HCT116 (cell line): ENCODE measurements around the gene LMAN1L. TPM values are rescaled to one million over a fixed set of nuclear protein-coding genes. Genes with fewer than 3 reads are reported as not detected.

Experiments used
- ATAC-seq: fragments of 200-7000 bp; cut with Tn5 transposase; 2 replicates; pipeline ENCODE4 v1.9.1; 2020; ENCODE audit warnings: mild to moderate bottlenecking, moderate library complexity
- BruUV-seq: library from RNA; stranded (reverse); fragments of 400-500 nt; replicated peaks from 2 replicates; lab custom pipeline; 2021; lab: Mats Ljungman, UMichigan
- CTCF ChIA-PET: fragments of 300-600 bp; sonication (Branson Sonifier 250); formaldehyde crosslinking; loops from one replicate; lab custom pipeline; 2021; ENCODE audit warnings: antibody characterized with exemption; lab: Charles Lee
- POLR2A ChIA-PET: fragments of 300-600, 350-600 bp; sonication (Branson Sonifier 250); formaldehyde crosslinking; loops from one replicate; lab custom pipeline; 2021; ENCODE audit warnings: antibody characterized with exemption; lab: Charles Lee
- RAD21 ChIA-PET, 2 experiments: fragments of 300-600 bp; sonication (Branson Sonifier 250); formaldehyde crosslinking; loops; one replicate each; lab custom pipeline; 2023; ENCODE audit warnings: low total read pairs in 2 of 2; ENCODE audit not compliant: uncharacterized antibody in 2 of 2, unreplicated experiment in 2 of 2, low non-redundant PET in 1 of 2; lab: Charles Lee
- DNase-seq: peaks from one replicate; pipeline ENCODE4 v3.0.0-alpha.2; 2010; ENCODE audit warnings: low read depth, low spot score
- H2AFZ ChIP-seq: fragments of 200-600 bp; shearing (Covaris generic), sonication (generic); 2 replicates; pipeline ENCODE4 v1.6.1; 2017; ENCODE audit warnings: low read depth, mixed run types, mixed read lengths, antibody characterized with exemption, low read length; ENCODE audit not compliant: poor library complexity, severe bottlenecking
- H3K27ac ChIP-seq: 2 replicates; pipeline ENCODE4 v1.5.1; 2012; ENCODE audit warnings: low read depth, low read length
- H3K27me3 ChIP-seq: fragments of 200-600 bp; sonication (generic); 2 replicates; pipeline ENCODE4 v1.6.1; 2016; ENCODE audit warnings: mixed run types, low read length, mixed read lengths; ENCODE audit not compliant: insufficient read depth
- H3K36me3 ChIP-seq, 2 experiments: fragments of 200-500 bp in 1 of 2; fragments of 200-600 bp in 1 of 2; sonication (Bioruptor generic) in 1 of 2; sonication (generic) in 1 of 2; 2 replicates each; pipeline versions ENCODE4 v1.5.1 to v1.6.1; 2014 to 2016; ENCODE audit warnings: low read length in 2 of 2, inconsistent platforms in 1 of 2, mixed read lengths in 1 of 2, mixed run types in 1 of 2; ENCODE audit not compliant: insufficient read depth in 2 of 2, control insufficient read depth in 1 of 2
- H3K4me1 ChIP-seq, 2 experiments: fragments of 200-600 bp in 1 of 2; sonication (generic) in 1 of 2; 2 replicates each; pipeline versions ENCODE4 v1.5.1 to v1.6.1; 2012 to 2017; ENCODE audit warnings: low read length in 2 of 2, inconsistent platforms in 1 of 2, mild to moderate bottlenecking in 1 of 2, mixed read lengths in 1 of 2, mixed run types in 1 of 2, moderate library complexity in 1 of 2; ENCODE audit not compliant: insufficient read depth in 2 of 2, control insufficient read depth in 1 of 2
- H3K4me2 ChIP-seq: fragments of 200-600 bp; sonication (generic); 2 replicates; pipeline ENCODE4 v1.6.1; 2017; ENCODE audit warnings: mixed run types, low read length, mixed read lengths
- H3K4me3 ChIP-seq, 2 experiments: fragments of 200-600 bp in 1 of 2; sonication (generic) in 1 of 2; replicated peaks in 1 of 2; 2 replicates each; pipeline ENCODE4 v1.5.1; 2011 to 2016; ENCODE audit warnings: low read length in 2 of 2, control low read depth in 1 of 2, low read depth in 1 of 2, mild to moderate bottlenecking in 1 of 2, mixed read lengths in 1 of 2, mixed run types in 1 of 2
- H3K79me2 ChIP-seq: fragments of 200-600 bp; sonication (generic); 2 replicates; pipeline ENCODE4 v1.6.1; 2017; ENCODE audit warnings: mild to moderate bottlenecking, mixed run types, low read length, moderate library complexity, mixed read lengths; ENCODE audit not compliant: insufficient read depth
- H3K9ac ChIP-seq: fragments of 200-600 bp; sonication (generic); 2 replicates; pipeline ENCODE4 v1.6.1; 2016; ENCODE audit warnings: low read length, mixed read lengths
- H3K9me2 ChIP-seq: fragments of 200-600 bp; sonication (generic), shearing (Covaris generic); 2 replicates; pipeline ENCODE4 v1.6.1; 2017; ENCODE audit warnings: mixed run types, mild to moderate bottlenecking, moderate library complexity; ENCODE audit not compliant: insufficient read depth
- H3K9me3 ChIP-seq, 2 experiments: fragments of 200-500 bp in 1 of 2; fragments of 200-600 bp in 1 of 2; sonication (Bioruptor generic) in 1 of 2; sonication (generic) in 1 of 2; 2 replicates each; pipeline ENCODE4 v1.6.1; 2014 to 2017; ENCODE audit warnings: low read length in 2 of 2, mixed read lengths in 2 of 2, inconsistent platforms in 1 of 2, low read depth in 1 of 2, mild to moderate bottlenecking in 1 of 2, mixed run types in 1 of 2, moderate library complexity in 1 of 2; ENCODE audit not compliant: control insufficient read depth in 1 of 2, insufficient read depth in 1 of 2
- H4K20me1 ChIP-seq: fragments of 200-600 bp; sonication (generic), shearing (Covaris generic); 2 replicates; pipeline ENCODE4 v1.6.1; 2017; ENCODE audit warnings: mixed run types, mild to moderate bottlenecking, moderate library complexity; ENCODE audit not compliant: insufficient read depth
- CBX3 ChIP-seq: IDR thresholded peaks from 2 replicates; pipeline ENCODE4 v1.6.1; 2012; ENCODE audit warnings: low read depth
- CTCF ChIP-seq, 3 experiments: fragments of 200-600 bp in 1 of 3; sonication (generic) in 1 of 3; IDR thresholded peaks in 2 of 3; conservative IDR thresholded peaks in 1 of 3; 2 replicates each; pipeline ENCODE4 v1.5.1; 2012 to 2017; ENCODE audit warnings: low read depth in 2 of 3, low read length in 2 of 3, antibody characterized with exemption in 1 of 3, borderline replicate concordance in 1 of 3, control low read depth in 1 of 3, mild to moderate bottlenecking in 1 of 3, mixed read lengths in 1 of 3, mixed run types in 1 of 3, moderate library complexity in 1 of 3; ENCODE audit not compliant: insufficient read depth in 1 of 3
- EGR1 ChIP-seq: IDR thresholded peaks from 2 replicates; pipeline ENCODE4 v1.6.1; 2012; ENCODE audit warnings: low read depth
- ELF1 ChIP-seq: IDR thresholded peaks from 2 replicates; pipeline ENCODE4 v1.6.1; 2012; ENCODE audit warnings: low read depth, borderline replicate concordance
- EZH2 ChIP-seq: fragments of 200-600 bp; sonication (generic); IDR thresholded peaks from 2 replicates; pipeline ENCODE4 v1.6.1; 2017; ENCODE audit warnings: antibody characterized with exemption, mixed run types
- EZH2phosphoT487 ChIP-seq: fragments of 200-600 bp; IDR thresholded peaks from 2 replicates; pipeline ENCODE4 v1.6.1; 2018; ENCODE audit warnings: antibody characterized with exemption, borderline replicate concordance
- JUND ChIP-seq: IDR thresholded peaks from 2 replicates; pipeline ENCODE4 v1.6.1; 2012
- POLR2A ChIP-seq: IDR thresholded peaks from 2 replicates; pipeline ENCODE4 v1.7.0; 2011; ENCODE audit warnings: borderline replicate concordance; ENCODE audit not compliant: insufficient read depth, insufficient read length; ENCODE audit errors: extremely low read depth
- POLR2AphosphoS5 ChIP-seq: IDR thresholded peaks from 2 replicates; pipeline ENCODE4 v1.6.1; 2011; ENCODE audit warnings: mild to moderate bottlenecking, low read depth, low read length, moderate library complexity
- RAD21 ChIP-seq: IDR thresholded peaks from 2 replicates; pipeline ENCODE4 v1.6.1; 2012; ENCODE audit warnings: low read depth, mild to moderate bottlenecking
- REST ChIP-seq: IDR thresholded peaks from 2 replicates; pipeline ENCODE4 v1.6.1; 2012; ENCODE audit warnings: low read depth
- SP1 ChIP-seq: IDR thresholded peaks from 2 replicates; pipeline ENCODE4 v1.6.1; 2012; ENCODE audit warnings: low read depth
- SRF ChIP-seq: IDR thresholded peaks from 2 replicates; pipeline ENCODE4 v1.6.1; 2012; ENCODE audit warnings: low read depth
- TCF7L2 ChIP-seq: IDR thresholded peaks from 2 replicates; pipeline ENCODE4 v1.7.0; 2011; ENCODE audit warnings: borderline replicate concordance, inconsistent platforms; ENCODE audit not compliant: insufficient read depth, insufficient read length; ENCODE audit errors: extremely low read depth
- YY1 ChIP-seq: IDR thresholded peaks from 2 replicates; pipeline ENCODE4 v1.6.1; 2011; ENCODE audit warnings: low read length, low read depth, moderate library complexity, mild to moderate bottlenecking; ENCODE audit not compliant: insufficient replicate concordance; ENCODE audit errors: extremely low read depth
- ZBTB33 ChIP-seq: IDR thresholded peaks from 2 replicates; pipeline ENCODE4 v1.6.1; 2011; ENCODE audit warnings: mild to moderate bottlenecking, low read length, moderate library complexity; ENCODE audit not compliant: insufficient replicate concordance; ENCODE audit errors: extremely low read depth
- ZNF274 ChIP-seq: fragments of 200-500 bp; sonication (Bioruptor generic); IDR thresholded peaks from 2 replicates; pipeline ENCODE4 v1.6.1; 2014; ENCODE audit warnings: mild to moderate bottlenecking, low read depth, low read length, inconsistent platforms
- intact Hi-C: fragments of 100-400 bp; cut with micrococcal nuclease; formaldehyde crosslinking; loops from 2 replicates; pipeline ENCODE4 v1.10.0; 2022
- total RNA-seq: library from RNA; stranded (reverse); gene quantifications from one replicate; pipeline ENCODE4 v1.2.1, GENCODE V29; 2021; ENCODE audit not compliant: unreplicated experiment

LMAN1L gene
- total RNA-seq, 1 experiment from 2014 or later, result 0.17 TPM

GRCh38 chr15:74794248-74794969 is 18.2 kb upstream of the LMAN1L start:
- intact Hi-C loops, result no loop called here
- no peaks in the 10 kb centered on the region for H3K9me2 ChIP-seq
- peaks cover 0 to 4% of the 10 kb centered on the region in 2 experiments; a peak in 3 of 4 replicates for H3K4me1 ChIP-seq
- peaks cover 9% of the 10 kb centered on the region; the same call in 1 of the 2 replicates for H4K20me1 ChIP-seq
- no peak overlapping the region for H3K4me2 ChIP-seq
- no peaks in the 10 kb centered on the region for H3K9me3 ChIP-seq
- H2AFZ ChIP-seq, result no peak overlapping the region
- TF ChIP-seq EGR1, result no peak
- TF ChIP-seq CBX3, result no peak
- no peak for TF ChIP-seq ZNF274
- no peak for TF ChIP-seq JUND
- no peak for TF ChIP-seq CTCF (IDR thresholded peaks at IDR 0.05 in 2 of 3, conservative IDR thresholded peaks at IDR 0.05 in 1 of 3; ENCODE audit: borderline replicate concordance in 1 of 3, insufficient read depth in 1 of 3, low read depth in 2 of 3, low read length in 2 of 3)
- TF ChIP-seq ELF1, result no peak
- no peak for TF ChIP-seq SP1
- no peak for TF ChIP-seq REST
- no peak for TF ChIP-seq POLR2AphosphoS5
- no peak for TF ChIP-seq EZH2phosphoT487
- TF ChIP-seq ZBTB33, result no peak
- no peak for TF ChIP-seq TCF7L2
- TF ChIP-seq YY1, result no peak
- no peak for TF ChIP-seq SRF
- no peak for TF ChIP-seq POLR2A
- TF ChIP-seq RAD21, result no peak
- no peak for TF ChIP-seq EZH2
- H3K27me3 ChIP-seq, result no peaks in the 10 kb centered on the region
- ATAC-seq (no peak), DNase-seq (no peak)
- H3K4me3 ChIP-seq, result no peak overlapping the region
- CTCF ChIA-PET, result interaction anchor here (1.9 kb wide), 1 partner anchor 23 kb away, joined by 5 read pairs; no protein-coding TSS in a partner anchor
- no TSS peak for BruUV-seq
- H3K27ac ChIP-seq, result no peak overlapping the region
- POLR2A ChIA-PET, result interaction anchor here (1.3 kb wide), 1 partner anchor 334 kb away, joined by 3 read pairs; the partner anchor contains the start of gene UBL7
- H3K79me2 ChIP-seq, result peaks cover 44% of the 10 kb centered on the region
- RAD21 ChIA-PET, result interaction anchor here in 1 of 2 experiments (1.0 kb wide), 1 partner anchor 23 kb away, joined by 3 read pairs; no protein-coding TSS in a partner anchor
- H3K36me3 ChIP-seq, result peaks cover 0 to 4% of the 10 kb centered on the region in 2 experiments; a peak in 3 of 4 replicates
- H3K9ac ChIP-seq, result no peak overlapping the region
